Measurements from ENCODE around the gene DEPP1.

Gene DEPP1

DNA sequence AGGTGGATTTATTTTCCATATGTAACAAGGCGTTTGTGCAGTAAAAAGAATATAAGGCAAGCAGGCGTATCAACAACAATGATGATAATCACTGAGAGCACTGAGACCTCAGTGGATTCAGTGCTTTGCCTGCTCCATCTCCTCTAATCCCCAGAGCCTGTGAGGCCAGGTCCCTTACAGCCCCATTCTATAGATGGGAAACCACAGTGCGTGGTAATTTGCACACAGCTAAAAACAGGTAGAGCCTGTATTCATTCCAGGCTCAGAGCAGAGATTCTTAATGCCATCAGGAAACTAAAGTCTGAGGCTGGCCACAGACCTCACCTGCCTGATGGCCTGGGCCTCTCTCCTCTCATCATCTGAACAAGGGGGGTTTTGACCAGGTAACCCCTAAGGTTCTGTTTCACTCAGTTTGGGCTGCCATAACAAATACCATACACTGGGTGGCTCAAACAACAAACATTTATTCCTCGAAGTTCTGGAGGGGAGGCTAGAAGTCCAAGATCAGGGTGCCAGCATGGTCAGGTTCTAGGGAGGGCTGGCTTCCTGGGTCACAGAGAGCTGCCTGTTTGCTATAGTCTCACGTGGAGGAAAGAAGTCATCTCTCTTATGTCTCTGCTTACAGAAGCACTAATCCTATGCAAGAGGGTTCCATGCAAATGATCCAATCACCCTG, 29.3 kb downstream of the DEPP1 start:
- TF ChIP-seq, protein P1, sequence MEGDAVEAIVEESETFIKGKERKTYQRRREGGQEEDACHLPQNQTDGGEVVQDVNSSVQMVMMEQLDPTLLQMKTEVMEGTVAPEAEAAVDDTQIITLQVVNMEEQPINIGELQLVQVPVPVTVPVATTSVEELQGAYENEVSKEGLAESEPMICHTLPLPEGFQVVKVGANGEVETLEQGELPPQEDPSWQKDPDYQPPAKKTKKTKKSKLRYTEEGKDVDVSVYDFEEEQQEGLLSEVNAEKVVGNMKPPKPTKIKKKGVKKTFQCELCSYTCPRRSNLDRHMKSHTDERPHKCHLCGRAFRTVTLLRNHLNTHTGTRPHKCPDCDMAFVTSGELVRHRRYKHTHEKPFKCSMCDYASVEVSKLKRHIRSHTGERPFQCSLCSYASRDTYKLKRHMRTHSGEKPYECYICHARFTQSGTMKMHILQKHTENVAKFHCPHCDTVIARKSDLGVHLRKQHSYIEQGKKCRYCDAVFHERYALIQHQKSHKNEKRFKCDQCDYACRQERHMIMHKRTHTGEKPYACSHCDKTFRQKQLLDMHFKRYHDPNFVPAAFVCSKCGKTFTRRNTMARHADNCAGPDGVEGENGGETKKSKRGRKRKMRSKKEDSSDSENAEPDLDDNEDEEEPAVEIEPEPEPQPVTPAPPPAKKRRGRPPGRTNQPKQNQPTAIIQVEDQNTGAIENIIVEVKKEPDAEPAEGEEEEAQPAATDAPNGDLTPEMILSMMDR (IDR thresholded peaks at IDR 0.05; ENCODE audit: low read depth, low read length), result no peak
- Histone ChIP-seq H3K27me3 (no peaks in the 10 kb centered on the region), H3K4me3 (ENCODE audit: low read depth, low read length) (no peak overlapping the region), H3K4me1 (no peaks in the 10 kb centered on the region), H3K9me3 (no peaks in the 10 kb centered on the region), H3K36me3 (no peaks in the 10 kb centered on the region)
- no peak for DNase-seq

DNA sequence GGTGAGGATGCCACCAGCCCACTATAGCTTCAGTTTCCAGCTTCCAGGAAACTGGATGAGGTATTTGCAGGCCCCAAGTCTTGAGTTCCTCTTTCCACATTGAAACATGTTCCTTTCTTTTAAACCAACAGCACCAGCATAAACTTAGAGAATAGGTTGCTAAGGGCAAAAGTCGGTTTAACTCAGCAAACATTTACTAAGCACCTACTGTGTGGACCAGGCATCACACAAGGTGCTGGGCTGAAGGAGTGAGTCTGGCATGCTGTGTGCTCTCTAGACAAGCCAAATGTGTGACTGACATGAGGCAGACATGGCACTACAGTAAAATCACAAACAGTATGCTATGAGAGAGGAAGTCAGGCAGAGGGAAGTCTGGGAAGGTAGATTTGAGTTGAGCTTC, 30.0 kb downstream of the DEPP1 start:
- TF ChIP-seq, protein P1 (IDR thresholded peaks at IDR 0.05; ENCODE audit: low read depth, low read length), result no peak
- no peaks in the 10 kb centered on the region for H3K9me3 ChIP-seq
- H3K4me1 ChIP-seq, result no peaks in the 10 kb centered on the region

DNA sequence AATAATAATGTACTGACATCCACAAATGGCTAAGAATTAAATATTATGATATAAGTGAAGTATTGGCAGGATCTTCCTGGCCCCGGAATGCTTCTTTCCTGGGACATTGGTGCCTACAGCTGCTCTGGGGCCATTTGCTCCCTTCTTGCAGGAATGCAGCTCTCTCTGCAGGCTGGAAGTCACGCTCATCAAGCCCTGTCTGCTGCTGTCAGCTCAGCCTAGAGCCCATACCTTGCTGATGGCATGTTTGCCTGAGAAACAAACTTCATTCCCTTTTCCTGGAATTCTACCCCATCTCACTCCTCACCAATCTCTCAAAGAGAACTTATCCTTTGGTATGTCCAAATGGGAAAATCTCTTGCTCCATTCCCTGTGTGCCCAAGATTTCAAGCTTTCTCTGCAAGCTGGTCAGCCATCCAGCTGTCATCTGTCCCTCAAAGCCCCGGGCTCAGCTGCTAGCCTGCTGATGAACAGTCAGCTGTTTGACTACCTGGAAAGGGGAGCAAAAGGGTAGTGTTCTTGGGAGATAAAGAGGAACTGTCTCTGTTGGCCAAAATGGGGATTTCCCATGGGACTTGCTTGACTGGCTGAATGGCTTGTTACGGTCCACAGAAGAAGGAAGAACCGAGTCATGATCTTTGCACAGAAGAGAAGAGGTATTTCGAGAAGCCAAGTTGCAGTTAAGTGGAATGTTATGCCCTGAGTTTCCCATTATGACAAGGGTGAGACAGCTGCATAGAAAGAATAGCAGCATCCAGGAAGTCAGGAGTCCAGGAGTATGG, 31.0 kb downstream of the DEPP1 start:
- DNase-seq, result no peak
- Histone ChIP-seq H3K4me1 (no peaks in the 10 kb centered on the region), H3K4me3 (ENCODE audit: low read depth, low read length) (no peak overlapping the region), H3K27me3 (no peaks in the 10 kb centered on the region), H3K9me3 (no peaks in the 10 kb centered on the region), H3K36me3 (no peaks in the 10 kb centered on the region)
- TF ChIP-seq, protein P1 (IDR thresholded peaks at IDR 0.05; ENCODE audit: low read depth, low read length), result no peak

More for the DNA sequence above, 30.0 kb downstream of the DEPP1 start:
- H3K27me3 ChIP-seq, result no peaks in the 10 kb centered on the region
- H3K36me3 ChIP-seq, result no peaks in the 10 kb centered on the region
- no peak for DNase-seq
- H3K4me3 ChIP-seq (ENCODE audit: low read depth, low read length), result no peak overlapping the region

DNA sequence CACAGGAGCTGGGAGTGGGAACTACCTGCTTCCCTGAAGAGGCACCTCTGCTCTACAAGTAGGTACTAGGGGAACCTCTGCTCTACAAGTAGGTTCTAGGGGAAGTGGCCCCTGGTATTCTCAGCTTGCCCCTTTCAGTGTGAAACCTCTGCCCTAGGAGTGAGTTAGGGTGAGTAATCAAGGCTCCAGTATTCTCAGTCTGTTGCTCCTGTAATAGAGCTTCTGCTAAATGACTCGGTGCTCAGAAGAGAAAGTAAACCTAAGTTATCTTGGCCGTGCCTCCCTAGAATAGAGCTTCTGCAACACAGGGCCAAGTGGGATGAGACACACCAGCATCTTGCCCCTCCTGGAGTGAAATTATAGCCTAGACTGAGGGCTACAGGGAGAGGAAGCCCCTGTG, 32.4 kb downstream of the DEPP1 start:
- TF ChIP-seq, protein P1 (IDR thresholded peaks at IDR 0.05; ENCODE audit: low read depth, low read length), result no peak
- no peaks in the 10 kb centered on the region for H3K36me3 ChIP-seq
- H3K4me3 ChIP-seq (ENCODE audit: low read depth, low read length), result no peak overlapping the region
- H3K4me1 ChIP-seq, result no peaks in the 10 kb centered on the region
- H3K27me3 ChIP-seq, result no peaks in the 10 kb centered on the region
- DNase-seq, result no peak
- no peaks in the 10 kb centered on the region for H3K9me3 ChIP-seq

DNA sequence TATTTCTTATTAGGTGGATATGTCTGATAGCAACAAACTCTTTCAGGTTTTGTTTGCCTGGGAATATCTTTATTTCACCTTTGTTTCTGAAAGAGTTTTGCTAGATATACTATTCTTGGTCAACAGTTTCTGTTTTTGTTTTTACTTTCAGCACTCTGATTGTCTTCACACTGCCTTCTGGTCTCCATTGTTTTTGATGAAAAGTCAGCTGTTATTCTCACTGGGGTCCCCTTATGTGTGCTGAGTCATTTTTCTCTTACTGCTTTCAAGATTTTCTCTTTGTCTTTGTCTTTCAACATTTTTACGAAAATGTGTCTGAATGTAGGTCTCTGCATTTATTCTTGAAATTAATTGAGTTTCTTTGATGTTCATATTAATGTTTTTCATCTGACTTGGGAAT, 34.3 kb downstream of the DEPP1 start:
- no peaks in the 10 kb centered on the region for H3K9me3 ChIP-seq
- no peaks in the 10 kb centered on the region for H3K36me3 ChIP-seq
- DNase-seq, result no peak
- no peak overlapping the region for H3K4me3 ChIP-seq (ENCODE audit: low read depth, low read length)
- TF ChIP-seq, protein P1 (IDR thresholded peaks at IDR 0.05; ENCODE audit: low read depth, low read length), result no peak
- no peaks in the 10 kb centered on the region for H3K4me1 ChIP-seq
- H3K27me3 ChIP-seq, result no peaks in the 10 kb centered on the region
